GM19023 (cell line): ENCODE data around the gene MIA3.
"Not testable (repeated sequence)": the region's sequence is repeated elsewhere in the genome, so short reads cannot be mapped to it uniquely, and the experiment has no call there.

Source experiments
- ATAC-seq: cut with Tn5 transposase; IDR thresholded peaks from one replicate; pipeline ENCODE4 v1.9.1; 2021; ENCODE audit warnings: mild to moderate bottlenecking, moderate library complexity; ENCODE audit not compliant: unreplicated experiment

MIA3 gene

DNA sequence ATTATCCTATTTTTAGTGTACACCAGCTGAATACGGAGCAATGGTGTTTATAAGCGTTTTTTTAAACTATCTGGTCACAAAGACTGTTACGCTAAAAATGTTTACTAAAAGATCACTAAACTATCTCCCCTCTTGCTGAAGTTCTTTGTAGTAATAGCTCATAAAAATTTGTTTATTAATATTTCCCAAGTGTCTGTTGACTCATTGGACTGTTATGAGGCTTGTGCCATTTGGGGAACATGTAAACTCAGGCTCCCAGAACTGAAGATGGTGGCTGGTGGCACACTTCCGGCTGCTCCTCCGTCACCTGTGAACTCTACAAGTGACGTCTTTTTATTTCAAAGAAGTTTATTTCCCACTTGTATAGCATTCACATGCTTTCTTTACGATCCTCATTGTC, 48.1 kb downstream of the MIA3 start:
- ATAC-seq = no peak

DNA sequence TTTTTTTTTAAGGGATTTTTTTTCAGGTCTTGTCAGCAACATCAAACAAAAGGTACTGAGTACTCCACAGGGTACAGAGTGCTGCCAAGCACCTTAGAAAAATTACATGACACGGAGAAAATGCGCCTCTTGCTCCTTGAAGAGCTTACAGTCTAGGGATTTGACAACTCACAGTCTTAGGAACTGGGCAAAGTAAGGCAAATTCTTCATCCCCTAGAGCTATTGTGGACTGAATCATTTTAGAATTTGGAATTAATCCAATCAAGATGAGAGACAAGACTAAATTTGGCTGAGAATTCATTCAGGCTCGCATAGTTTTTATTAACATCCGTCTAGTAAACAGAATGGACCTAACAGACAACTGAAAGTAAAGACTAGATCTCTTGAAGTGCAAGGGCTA, 50.3 kb downstream of the MIA3 start:
- ATAC-seq = not testable (repeated sequence)

DNA sequence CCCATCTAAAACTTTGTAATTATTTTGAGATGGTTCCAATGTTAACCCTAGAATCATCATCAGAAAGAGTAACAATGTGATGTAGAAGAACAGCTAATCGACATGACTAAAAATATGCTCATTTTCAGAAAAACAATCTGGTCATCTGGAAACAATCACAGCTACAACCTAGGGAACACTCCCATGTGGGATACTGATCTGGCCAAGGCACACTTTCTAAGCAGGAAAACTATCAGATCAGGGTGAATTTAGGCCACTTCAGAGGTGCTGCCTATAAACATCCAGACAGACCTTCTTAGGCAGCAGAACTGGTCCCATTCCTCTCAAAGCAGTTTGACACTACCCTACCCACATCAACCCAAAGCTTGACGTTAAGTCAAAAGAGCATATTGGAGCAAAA, 51.2 kb downstream of the MIA3 start:
- ATAC-seq = not testable (repeated sequence)

DNA sequence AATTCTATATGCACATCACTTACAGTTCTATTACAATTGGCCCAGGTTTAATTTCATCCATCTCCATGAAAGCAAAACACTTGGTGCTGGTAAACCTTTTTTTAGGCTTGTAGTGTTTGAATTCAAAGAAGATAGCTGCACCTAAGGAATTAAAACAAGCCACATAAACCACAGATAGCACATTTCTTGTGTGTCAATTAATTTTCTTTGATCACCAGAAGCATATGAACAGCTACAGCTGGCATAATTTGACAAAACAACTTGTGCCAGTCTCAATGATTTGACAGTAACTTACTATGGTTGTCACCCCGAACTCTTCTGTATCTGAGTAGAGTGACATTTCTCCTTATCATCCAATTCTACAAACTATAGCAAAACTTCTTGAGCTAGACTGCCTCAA, 52.2 kb downstream of the MIA3 start:
- no peak for ATAC-seq

DNA sequence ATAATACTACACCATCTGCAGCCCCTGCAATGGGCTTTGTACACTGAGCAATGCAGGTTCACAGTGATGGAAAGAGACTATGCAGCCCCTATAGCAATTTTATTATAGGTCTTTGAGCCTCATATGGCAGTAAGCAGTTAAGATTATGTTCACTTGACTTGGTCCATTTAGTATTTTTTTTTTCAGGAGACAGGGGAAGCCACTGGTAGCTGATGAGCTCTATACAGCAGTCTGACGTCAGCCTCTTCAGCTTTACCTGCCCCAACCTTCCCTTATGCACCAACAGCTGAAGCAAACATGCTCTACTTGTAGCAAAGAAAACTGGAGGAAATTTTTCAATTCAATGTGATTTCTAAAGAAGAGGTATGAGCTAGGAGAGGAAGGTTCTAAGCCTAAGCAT, 62.2 kb downstream of the MIA3 start:
- no peak for ATAC-seq

DNA sequence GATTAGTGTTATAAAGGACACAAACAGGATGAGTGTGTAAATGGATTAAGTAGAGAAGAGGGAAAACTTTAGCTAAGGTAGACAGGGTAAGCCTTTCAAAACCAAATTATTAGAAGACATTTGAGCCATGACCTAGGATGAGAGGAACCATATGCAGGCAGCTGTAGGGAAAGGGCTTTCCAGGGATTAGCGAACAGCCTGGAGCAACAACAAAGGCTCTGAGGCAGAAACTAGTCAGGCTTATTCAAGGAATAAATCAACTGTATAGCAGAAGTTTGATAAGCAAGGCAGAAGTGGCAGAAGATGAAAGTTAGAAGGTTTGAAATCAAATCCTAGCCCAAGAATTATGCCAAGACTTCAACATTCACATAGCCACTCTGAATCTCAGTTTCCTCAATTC, 73.1 kb downstream of the MIA3 start:
- no peak for ATAC-seq

DNA sequence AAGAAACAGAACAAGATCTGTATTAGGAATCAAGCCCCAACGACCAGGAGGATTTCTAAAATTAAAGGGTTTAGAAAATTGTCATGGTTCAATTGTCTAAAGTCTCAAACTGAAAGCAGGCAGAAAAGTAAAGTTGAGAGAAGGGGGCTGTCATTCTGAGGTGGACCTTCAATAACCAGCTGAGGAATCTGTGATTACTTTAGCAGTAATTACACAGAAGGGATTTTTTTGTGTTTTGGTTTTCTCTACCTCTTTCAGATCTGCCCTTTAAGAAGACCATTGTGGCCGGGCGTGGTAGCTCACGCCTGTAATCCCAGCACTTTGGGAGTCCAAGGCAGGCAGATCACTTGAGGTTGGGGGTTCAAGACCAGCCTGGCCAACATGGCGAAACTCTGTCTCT, 77.0 kb downstream of the MIA3 start:
- ATAC-seq = no peak

DNA sequence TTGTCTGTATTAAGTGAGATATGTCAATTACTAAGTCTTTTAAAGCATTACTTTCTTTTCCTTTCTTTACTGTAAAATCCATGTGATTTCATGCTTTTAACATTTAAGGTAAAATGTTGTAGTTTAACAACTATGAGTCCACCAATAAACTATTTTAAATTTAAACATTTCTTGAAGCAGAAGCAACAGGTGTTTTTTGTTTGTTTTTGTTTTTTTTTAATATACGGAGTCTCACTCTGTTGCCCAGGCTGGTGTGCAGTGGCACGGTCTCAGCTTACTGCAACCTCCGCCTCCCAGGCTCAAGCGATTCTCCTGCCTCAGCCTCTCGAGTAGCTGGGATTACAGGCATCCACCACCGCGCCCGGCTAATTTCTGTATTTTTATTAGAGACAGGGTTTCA, 78.8 kb downstream of the MIA3 start:
- ATAC-seq = no peak

DNA sequence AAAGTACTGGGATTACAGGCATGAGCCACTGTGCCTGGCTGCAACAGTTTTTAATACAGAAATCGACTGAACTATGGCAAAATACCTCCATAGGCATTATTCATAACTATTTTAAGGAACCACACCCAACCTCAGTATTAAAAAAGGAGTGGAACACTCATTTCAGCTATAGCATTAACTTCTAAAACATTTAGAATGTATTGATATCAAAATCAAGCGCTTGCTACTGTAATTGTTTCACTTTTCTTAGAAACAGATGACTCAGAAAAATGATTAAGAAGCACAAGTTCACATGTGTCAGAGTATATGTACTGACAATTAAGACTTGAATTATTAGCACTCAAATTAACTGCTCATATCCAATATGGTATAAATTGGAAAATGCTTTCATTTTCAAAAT, 79.3 kb downstream of the MIA3 start:
- ATAC-seq = no peak

DNA sequence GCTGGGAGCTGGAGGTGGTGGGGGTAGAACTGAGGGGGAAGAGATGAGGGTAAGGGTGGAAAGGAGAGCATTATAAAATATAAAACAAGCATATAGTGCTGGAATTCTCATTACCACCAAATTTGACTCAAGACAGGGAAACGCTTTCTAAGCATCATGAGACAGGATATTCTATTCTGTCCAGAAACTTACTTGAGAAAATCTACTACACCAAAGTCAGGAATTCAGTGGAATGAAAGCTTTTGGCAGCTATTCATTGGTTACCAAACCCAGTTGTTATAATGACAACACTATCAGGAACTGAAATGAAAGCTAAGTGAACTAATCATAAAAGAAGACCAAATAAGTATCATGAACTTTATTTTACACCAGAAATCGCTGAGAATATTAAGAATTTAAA, 79.9 kb downstream of the MIA3 start:
- no peak for ATAC-seq

DNA sequence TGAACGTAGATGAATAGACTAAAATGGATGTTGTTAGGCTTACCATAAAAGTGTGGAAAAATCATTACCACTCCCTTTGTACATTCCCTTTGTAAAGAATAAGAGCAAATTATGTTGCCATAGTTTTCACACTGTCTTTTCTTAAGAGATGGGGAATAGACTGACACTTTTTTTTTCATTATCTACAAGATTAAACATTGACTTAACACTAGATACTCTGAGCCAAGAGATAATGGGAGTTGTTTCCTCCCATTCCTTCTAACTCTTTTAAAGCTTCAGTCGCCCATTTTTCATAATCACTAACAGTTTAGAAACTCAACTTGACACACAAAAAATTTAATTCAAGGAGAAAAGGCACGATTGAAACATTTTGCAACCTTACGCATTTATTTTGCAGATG, 84.3 kb downstream of the MIA3 start:
- ATAC-seq = no peak

DNA sequence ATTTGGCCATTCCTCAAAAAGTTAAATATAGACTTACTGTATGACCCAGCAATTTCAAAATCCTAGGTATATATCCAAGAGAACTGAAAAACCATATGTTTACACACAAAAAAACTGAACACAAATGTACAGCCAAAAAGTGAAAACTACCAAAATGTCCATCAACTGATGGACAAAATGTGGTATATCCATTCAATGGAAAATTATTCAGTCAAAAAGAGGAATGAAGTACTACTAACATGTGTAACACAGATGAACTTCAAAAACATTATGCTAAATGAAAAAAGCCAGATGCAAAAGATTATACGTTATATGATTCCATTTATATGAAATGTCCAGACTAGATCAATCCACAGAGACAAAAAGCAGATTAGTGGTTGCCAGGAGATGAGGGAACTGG, 86.4 kb downstream of the MIA3 start:
- no peak for ATAC-seq

DNA sequence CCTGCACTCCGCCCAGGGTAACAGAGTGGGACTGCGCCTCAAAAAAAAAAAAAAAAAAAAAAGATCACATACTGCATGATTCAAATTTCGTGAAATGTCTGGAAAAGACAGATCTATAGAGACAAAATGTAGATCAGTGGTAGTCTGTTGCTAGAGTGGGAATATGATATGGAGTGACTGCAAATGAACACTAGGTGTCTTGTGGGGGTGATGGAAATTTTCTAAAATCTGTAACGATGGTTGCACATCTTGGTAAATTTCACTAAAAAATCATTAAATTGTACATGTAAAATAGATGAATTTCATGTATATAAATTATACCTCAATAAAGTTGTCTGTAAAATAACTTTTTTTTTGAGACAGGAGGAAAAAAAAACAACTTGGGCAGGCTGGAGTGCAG, 88.9 kb downstream of the MIA3 start:
- ATAC-seq = no peak

DNA sequence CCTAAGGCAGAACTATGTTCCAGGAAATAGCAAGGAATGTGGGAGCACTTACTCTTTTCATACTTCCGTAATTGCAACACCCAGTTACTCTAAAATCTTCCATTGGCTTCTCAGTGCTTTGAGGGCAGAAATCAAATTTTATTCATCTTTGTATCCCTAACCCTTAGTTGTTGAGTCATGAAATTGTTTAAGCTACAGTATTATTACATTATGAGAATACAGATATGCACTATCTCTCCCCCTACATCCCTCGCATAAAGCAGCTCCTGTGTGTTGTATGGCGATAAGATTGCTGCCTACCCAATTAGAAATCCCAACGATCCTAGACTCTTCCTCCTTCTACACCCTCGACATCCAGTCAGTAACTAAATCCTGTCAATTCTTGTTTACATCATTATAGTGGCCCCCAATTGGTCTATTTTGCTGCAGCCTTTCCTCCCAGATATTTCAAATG, 91.8 kb downstream of the MIA3 start:
- ATAC-seq = no peak

DNA sequence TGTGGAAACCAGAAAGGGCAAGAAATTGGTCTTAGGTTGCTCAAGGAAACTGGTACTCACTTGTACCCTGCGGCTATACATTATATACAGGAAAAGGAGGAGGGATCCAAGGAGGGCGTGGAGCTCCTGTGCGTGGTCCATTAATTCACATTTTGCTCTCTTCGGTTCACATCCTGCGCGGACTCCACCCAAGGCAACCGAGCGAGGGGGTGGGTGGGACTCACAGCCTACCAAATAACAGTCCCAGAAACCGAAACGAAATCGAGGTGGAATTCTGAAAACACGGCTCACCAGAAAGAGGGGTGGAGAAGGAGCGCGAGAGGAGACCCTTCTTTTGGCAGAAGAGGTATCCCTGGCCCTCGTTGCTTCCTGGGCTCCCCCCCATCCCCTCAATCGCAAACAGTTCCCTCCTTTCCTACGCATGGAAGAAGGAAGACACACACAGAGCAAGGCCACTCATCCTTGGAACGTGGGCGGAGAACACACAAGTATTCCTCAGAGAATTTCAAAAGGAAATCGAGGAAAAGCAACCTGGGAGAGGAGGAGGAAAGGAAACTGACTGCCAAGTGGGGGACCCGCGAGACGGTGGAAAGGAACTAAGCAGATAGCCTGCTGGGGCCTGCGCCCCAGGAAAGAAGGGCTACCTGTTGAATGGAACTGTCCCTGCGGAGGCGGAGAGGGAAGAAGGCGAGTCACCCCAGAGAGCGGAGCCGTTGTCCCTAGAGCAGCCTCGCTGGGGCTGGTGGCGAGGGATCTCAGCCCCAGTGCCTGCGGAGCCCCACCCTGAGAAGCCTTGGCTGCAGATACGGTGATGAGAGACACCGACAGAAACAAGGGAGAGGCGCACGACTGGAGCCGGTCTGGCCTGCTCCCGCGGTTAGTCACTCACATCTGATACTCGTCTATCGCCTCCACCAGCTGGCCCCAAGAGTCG, 93.7 kb downstream of the MIA3 start:
- ATAC-seq = peak; percentile 40

DNA sequence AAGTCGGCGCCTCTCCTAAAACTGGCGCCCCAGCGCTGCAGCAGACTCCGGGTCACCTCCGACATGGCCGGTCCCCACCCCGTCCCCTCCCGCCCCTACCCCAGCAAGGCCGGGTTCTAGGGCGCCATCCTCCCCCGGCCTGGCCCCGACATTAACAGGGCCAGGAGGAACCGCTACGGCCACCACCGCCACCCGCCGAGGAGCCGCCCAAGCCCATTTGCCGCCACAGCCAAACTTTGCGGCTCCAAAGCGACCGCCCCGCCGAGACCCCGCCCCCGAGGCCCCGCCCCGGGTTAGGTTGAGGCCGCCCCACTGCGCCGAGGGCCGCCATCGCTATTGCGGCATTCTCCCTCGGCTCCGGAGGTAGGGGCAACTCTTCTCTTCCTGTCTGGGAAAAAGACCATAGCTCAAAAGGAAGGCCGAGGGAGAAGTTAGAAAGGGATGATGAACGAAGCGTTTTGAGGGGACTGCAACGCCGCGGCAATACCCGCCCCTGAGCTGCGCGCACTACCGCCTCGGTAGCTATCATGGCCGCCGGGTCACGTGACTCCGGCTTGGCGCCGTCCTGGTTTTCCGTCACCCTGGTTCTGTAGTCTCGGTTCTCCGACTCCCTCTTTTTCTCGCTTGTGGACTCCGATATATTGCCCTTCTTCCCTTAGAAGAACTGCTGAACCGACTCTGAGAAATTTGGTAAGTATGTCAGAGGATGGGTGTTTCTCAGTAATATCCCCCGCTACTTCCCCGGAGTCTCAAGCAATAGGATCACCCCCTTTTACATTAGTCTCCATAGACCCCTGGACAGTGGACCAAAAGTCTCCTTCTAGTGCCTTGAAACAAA, 94.6 kb downstream of the MIA3 start, which contains the start of the genes AIDA and BROX:
AIDA (minus strand) TSS at position 239 of the 838 bp plus-strand sequence; CDS start at position 65, 174 bp downstream.
BROX (plus strand) TSS at position 312 of the 838 bp plus-strand sequence. CDS start 3,136 bp downstream, outside the sequence.
- ATAC-seq = peak; percentile 83

DNA sequence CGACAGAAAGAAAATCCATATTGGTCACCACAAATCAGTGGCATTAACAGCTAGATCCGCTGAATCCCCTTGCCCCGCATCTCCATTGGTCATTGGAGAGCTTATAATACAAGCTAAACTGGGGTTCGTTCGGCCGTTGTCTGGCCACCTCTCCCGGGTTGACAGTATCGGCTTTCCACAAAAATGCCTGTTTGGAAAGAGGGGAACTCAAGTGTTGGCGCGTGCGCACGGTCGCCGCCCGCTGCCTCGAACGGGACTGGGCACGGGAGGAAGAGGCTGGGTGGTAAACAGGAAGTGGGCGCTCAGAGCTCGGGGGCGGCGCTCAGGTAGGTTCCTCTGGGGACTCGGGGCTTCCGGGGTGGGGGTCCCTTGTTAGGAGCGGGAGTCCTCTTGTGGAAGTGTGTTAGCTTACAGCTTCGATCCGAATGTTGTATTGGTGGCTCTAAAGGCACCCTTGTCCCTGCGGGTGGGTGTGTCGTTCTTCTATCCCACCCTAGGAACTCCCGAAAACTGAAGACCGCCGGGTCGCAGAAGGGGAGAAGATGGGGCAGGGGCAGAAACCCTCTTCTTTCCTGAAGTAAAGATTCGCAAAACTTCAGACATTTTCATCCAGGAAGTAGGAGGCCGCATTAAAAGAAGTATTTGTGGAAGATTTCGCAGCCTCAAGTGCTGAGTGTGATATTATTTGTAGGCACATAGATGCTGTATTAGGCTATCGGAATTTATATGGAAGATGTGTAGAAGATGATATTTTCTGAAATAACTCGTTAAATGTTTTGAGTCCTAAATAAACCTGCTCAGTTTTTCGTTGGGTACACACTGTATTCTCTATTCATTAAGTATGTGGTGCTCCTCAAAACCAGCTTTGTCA, 95.4 kb downstream of the MIA3 start:
- peak; percentile 60 for ATAC-seq

DNA sequence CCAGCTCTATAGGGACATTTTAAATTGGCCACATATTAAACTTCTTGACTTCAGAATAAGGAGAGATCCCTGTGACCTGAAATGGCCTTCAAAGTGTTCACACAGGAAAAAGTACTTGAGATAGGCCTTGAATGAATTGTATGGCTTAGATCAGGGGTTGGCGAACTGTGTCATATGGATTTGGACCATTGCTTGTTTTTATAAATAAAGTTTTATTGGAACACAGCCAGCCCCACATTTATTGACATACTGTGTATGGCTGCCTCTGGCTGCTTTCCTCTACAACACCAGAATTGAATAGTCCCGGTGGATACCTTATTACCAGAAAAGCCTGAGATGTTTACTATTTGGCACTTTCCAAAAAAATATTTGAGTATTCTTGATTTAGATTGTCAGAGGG, 98.5 kb downstream of the MIA3 start:
- no peak for ATAC-seq
